Measurements from ENCODE around the gene GZMA.
"Not testable (repeated sequence)": the region's sequence is repeated elsewhere in the genome, so short reads cannot be mapped to it uniquely, and the experiment has no call there.

Gene GZMA

GRCh38 chr5:55102348-55102747, at the start of gene GZMA:
Gene GZMA (plus strand): TSS chr5:55102646. CDS start chr5:55102683, 37 bp downstream.
- DNase-seq: no peak

GRCh38 chr5:55055183-55055582, 47.3 kb upstream of the GZMA start:
- no peak for DNase-seq

GRCh38 chr5:55062039-55062779, 40.2 kb upstream of the GZMA start:
- no peak for DNase-seq

GRCh38 chr5:55063220-55063863, 39.1 kb upstream of the GZMA start:
- no peak for DNase-seq

GRCh38 chr5:55063899-55064298, 38.5 kb upstream of the GZMA start:
- no peak for DNase-seq

GRCh38 chr5:55064523-55064922, 37.9 kb upstream of the GZMA start:
- DNase-seq: no peak

GRCh38 chr5:55066277-55066676, 36.2 kb upstream of the GZMA start:
- no peak for DNase-seq

GRCh38 chr5:55070968-55071367, 31.5 kb upstream of the GZMA start:
- DNase-seq: no peak

- DNase-seq: no peak
These were observed 31.0 kb upstream of the GZMA start for GRCh38 chr5:55071413-55071812.

- no peak for DNase-seq
These were observed 29.8 kb upstream of the GZMA start for GRCh38 chr5:55072666-55073065.

- no peak for DNase-seq
These were observed 29.2 kb upstream of the GZMA start for GRCh38 chr5:55073211-55073610.

- DNase-seq: no peak
These were observed 20.9 kb upstream of the GZMA start for GRCh38 chr5:55081541-55081940.

GRCh38 chr5:55089301-55089700, 13.1 kb upstream of the GZMA start:
- DNase-seq: not testable (repeated sequence)

GRCh38 chr5:55091011-55091410, 11.4 kb upstream of the GZMA start:
- DNase-seq: not testable (repeated sequence)

- no peak for DNase-seq
These were observed 6.3 kb upstream of the GZMA start for GRCh38 chr5:55096182-55096581.

GRCh38 chr5:55096861-55097260, 5.6 kb upstream of the GZMA start:
- DNase-seq: no peak

GRCh38 chr5:55101148-55101547, 1.3 kb upstream of the GZMA start:
- DNase-seq: not testable (repeated sequence)

GRCh38 chr5:55101556-55102276, 730 bp upstream of the GZMA start:
- DNase-seq: no peak

- no peak for DNase-seq
These were observed 1.8 kb downstream of the GZMA start for GRCh38 chr5:55104036-55104772.

GRCh38 chr5:55104946-55105701, 2.7 kb downstream of the GZMA start:
- DNase-seq: no peak

- DNase-seq: not testable (repeated sequence)
These were observed 3.5 kb downstream of the GZMA start for GRCh38 chr5:55105976-55106375.

GRCh38 chr5:55108661-55109060, 6.2 kb downstream of the GZMA start:
- DNase-seq: no peak
